Measurements from ENCODE around the gene TBRG4.

DNA sequence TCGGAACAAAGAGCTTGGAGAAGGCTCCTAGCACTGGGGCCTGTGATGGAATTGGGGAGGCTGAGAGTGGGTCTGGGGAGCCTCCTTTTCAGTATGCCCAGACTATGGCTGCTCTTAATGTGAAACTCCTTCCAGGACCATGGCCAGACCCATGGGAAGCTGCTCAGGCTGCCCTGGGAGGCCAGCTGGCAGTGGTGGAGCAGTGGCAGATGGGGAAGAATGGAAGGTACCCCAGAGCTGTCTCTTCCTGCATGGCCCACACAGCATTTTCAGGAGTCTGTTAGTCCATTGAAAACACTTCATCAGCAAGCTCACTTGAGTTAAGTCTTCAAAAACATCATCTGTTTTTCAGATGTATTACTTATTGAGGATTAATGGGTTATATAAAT, 41.2 kb downstream of the TBRG4 start:
- TF ChIP-seq, protein P1, sequence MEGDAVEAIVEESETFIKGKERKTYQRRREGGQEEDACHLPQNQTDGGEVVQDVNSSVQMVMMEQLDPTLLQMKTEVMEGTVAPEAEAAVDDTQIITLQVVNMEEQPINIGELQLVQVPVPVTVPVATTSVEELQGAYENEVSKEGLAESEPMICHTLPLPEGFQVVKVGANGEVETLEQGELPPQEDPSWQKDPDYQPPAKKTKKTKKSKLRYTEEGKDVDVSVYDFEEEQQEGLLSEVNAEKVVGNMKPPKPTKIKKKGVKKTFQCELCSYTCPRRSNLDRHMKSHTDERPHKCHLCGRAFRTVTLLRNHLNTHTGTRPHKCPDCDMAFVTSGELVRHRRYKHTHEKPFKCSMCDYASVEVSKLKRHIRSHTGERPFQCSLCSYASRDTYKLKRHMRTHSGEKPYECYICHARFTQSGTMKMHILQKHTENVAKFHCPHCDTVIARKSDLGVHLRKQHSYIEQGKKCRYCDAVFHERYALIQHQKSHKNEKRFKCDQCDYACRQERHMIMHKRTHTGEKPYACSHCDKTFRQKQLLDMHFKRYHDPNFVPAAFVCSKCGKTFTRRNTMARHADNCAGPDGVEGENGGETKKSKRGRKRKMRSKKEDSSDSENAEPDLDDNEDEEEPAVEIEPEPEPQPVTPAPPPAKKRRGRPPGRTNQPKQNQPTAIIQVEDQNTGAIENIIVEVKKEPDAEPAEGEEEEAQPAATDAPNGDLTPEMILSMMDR (IDR thresholded peaks at IDR 0.05), result no peak
- no peak for TF ChIP-seq EP300 (IDR thresholded peaks at IDR 0.05; ENCODE audit: low read depth)
- no peak for TF ChIP-seq POLR2A (IDR thresholded peaks at IDR 0.05)
- TF ChIP-seq POLR2AphosphoS5 (IDR thresholded peaks at IDR 0.05), result no peak
